HCT116 (cell line): ENCODE measurements around the gene OPCML. TPM values are rescaled to one million over a fixed set of nuclear protein-coding genes. Genes with fewer than 3 reads are reported as not detected.

ENCODE experiments used
- ATAC-seq: fragments of 200-7000 bp; cut with Tn5 transposase; 2 replicates; pipeline ENCODE4 v1.9.1; 2020; ENCODE audit warnings: mild to moderate bottlenecking, moderate library complexity
- BruUV-seq: library from RNA; stranded (reverse); fragments of 400-500 nt; replicated peaks from 2 replicates; lab custom pipeline; 2021; lab: Mats Ljungman, UMichigan
- CTCF ChIA-PET: fragments of 300-600 bp; sonication (Branson Sonifier 250); formaldehyde crosslinking; loops from one replicate; lab custom pipeline; 2021; ENCODE audit warnings: antibody characterized with exemption; lab: Charles Lee
- POLR2A ChIA-PET: fragments of 300-600, 350-600 bp; sonication (Branson Sonifier 250); formaldehyde crosslinking; loops from one replicate; lab custom pipeline; 2021; ENCODE audit warnings: antibody characterized with exemption; lab: Charles Lee
- RAD21 ChIA-PET, 2 experiments: fragments of 300-600 bp; sonication (Branson Sonifier 250); formaldehyde crosslinking; loops; one replicate each; lab custom pipeline; 2023; ENCODE audit warnings: low total read pairs in 2 of 2; ENCODE audit not compliant: uncharacterized antibody in 2 of 2, unreplicated experiment in 2 of 2, low non-redundant PET in 1 of 2; lab: Charles Lee
- DNase-seq: peaks from one replicate; pipeline ENCODE4 v3.0.0-alpha.2; 2010; ENCODE audit warnings: low read depth, low spot score
- H2AFZ ChIP-seq: fragments of 200-600 bp; shearing (Covaris generic), sonication (generic); 2 replicates; pipeline ENCODE4 v1.6.1; 2017; ENCODE audit warnings: low read depth, mixed run types, mixed read lengths, antibody characterized with exemption, low read length; ENCODE audit not compliant: poor library complexity, severe bottlenecking
- H3K27ac ChIP-seq: 2 replicates; pipeline ENCODE4 v1.5.1; 2012; ENCODE audit warnings: low read depth, low read length
- H3K27me3 ChIP-seq: fragments of 200-600 bp; sonication (generic); 2 replicates; pipeline ENCODE4 v1.6.1; 2016; ENCODE audit warnings: mixed run types, low read length, mixed read lengths; ENCODE audit not compliant: insufficient read depth
- H3K36me3 ChIP-seq, 2 experiments: fragments of 200-500 bp in 1 of 2; fragments of 200-600 bp in 1 of 2; sonication (Bioruptor generic) in 1 of 2; sonication (generic) in 1 of 2; 2 replicates each; pipeline versions ENCODE4 v1.5.1 to v1.6.1; 2014 to 2016; ENCODE audit warnings: low read length in 2 of 2, inconsistent platforms in 1 of 2, mixed read lengths in 1 of 2, mixed run types in 1 of 2; ENCODE audit not compliant: insufficient read depth in 2 of 2, control insufficient read depth in 1 of 2
- H3K4me1 ChIP-seq, 2 experiments: fragments of 200-600 bp in 1 of 2; sonication (generic) in 1 of 2; 2 replicates each; pipeline versions ENCODE4 v1.5.1 to v1.6.1; 2012 to 2017; ENCODE audit warnings: low read length in 2 of 2, inconsistent platforms in 1 of 2, mild to moderate bottlenecking in 1 of 2, mixed read lengths in 1 of 2, mixed run types in 1 of 2, moderate library complexity in 1 of 2; ENCODE audit not compliant: insufficient read depth in 2 of 2, control insufficient read depth in 1 of 2
- H3K4me2 ChIP-seq: fragments of 200-600 bp; sonication (generic); 2 replicates; pipeline ENCODE4 v1.6.1; 2017; ENCODE audit warnings: mixed run types, low read length, mixed read lengths
- H3K4me3 ChIP-seq, 2 experiments: fragments of 200-600 bp in 1 of 2; sonication (generic) in 1 of 2; replicated peaks in 1 of 2; 2 replicates each; pipeline ENCODE4 v1.5.1; 2011 to 2016; ENCODE audit warnings: low read length in 2 of 2, control low read depth in 1 of 2, low read depth in 1 of 2, mild to moderate bottlenecking in 1 of 2, mixed read lengths in 1 of 2, mixed run types in 1 of 2
- H3K79me2 ChIP-seq: fragments of 200-600 bp; sonication (generic); 2 replicates; pipeline ENCODE4 v1.6.1; 2017; ENCODE audit warnings: mild to moderate bottlenecking, mixed run types, low read length, moderate library complexity, mixed read lengths; ENCODE audit not compliant: insufficient read depth
- H3K9ac ChIP-seq: fragments of 200-600 bp; sonication (generic); 2 replicates; pipeline ENCODE4 v1.6.1; 2016; ENCODE audit warnings: low read length, mixed read lengths
- H3K9me2 ChIP-seq: fragments of 200-600 bp; sonication (generic), shearing (Covaris generic); 2 replicates; pipeline ENCODE4 v1.6.1; 2017; ENCODE audit warnings: mixed run types, mild to moderate bottlenecking, moderate library complexity; ENCODE audit not compliant: insufficient read depth
- H3K9me3 ChIP-seq, 2 experiments: fragments of 200-500 bp in 1 of 2; fragments of 200-600 bp in 1 of 2; sonication (Bioruptor generic) in 1 of 2; sonication (generic) in 1 of 2; 2 replicates each; pipeline ENCODE4 v1.6.1; 2014 to 2017; ENCODE audit warnings: low read length in 2 of 2, mixed read lengths in 2 of 2, inconsistent platforms in 1 of 2, low read depth in 1 of 2, mild to moderate bottlenecking in 1 of 2, mixed run types in 1 of 2, moderate library complexity in 1 of 2; ENCODE audit not compliant: control insufficient read depth in 1 of 2, insufficient read depth in 1 of 2
- H4K20me1 ChIP-seq: fragments of 200-600 bp; sonication (generic), shearing (Covaris generic); 2 replicates; pipeline ENCODE4 v1.6.1; 2017; ENCODE audit warnings: mixed run types, mild to moderate bottlenecking, moderate library complexity; ENCODE audit not compliant: insufficient read depth
- CBX3 ChIP-seq: IDR thresholded peaks from 2 replicates; pipeline ENCODE4 v1.6.1; 2012; ENCODE audit warnings: low read depth
- EGR1 ChIP-seq: IDR thresholded peaks from 2 replicates; pipeline ENCODE4 v1.6.1; 2012; ENCODE audit warnings: low read depth
- ELF1 ChIP-seq: IDR thresholded peaks from 2 replicates; pipeline ENCODE4 v1.6.1; 2012; ENCODE audit warnings: low read depth, borderline replicate concordance
- EZH2 ChIP-seq: fragments of 200-600 bp; sonication (generic); IDR thresholded peaks from 2 replicates; pipeline ENCODE4 v1.6.1; 2017; ENCODE audit warnings: antibody characterized with exemption, mixed run types
- EZH2phosphoT487 ChIP-seq: fragments of 200-600 bp; IDR thresholded peaks from 2 replicates; pipeline ENCODE4 v1.6.1; 2018; ENCODE audit warnings: antibody characterized with exemption, borderline replicate concordance
- FOSL1 ChIP-seq: IDR thresholded peaks from 2 replicates; pipeline ENCODE4 v1.6.1; 2012; ENCODE audit warnings: low read depth
- JUND ChIP-seq: IDR thresholded peaks from 2 replicates; pipeline ENCODE4 v1.6.1; 2012
- POLR2AphosphoS5 ChIP-seq: IDR thresholded peaks from 2 replicates; pipeline ENCODE4 v1.6.1; 2011; ENCODE audit warnings: mild to moderate bottlenecking, low read depth, low read length, moderate library complexity
- RAD21 ChIP-seq: IDR thresholded peaks from 2 replicates; pipeline ENCODE4 v1.6.1; 2012; ENCODE audit warnings: low read depth, mild to moderate bottlenecking
- SIN3A ChIP-seq: IDR thresholded peaks from 2 replicates; pipeline ENCODE4 v1.6.1; 2012; ENCODE audit warnings: low read depth
- SRF ChIP-seq: IDR thresholded peaks from 2 replicates; pipeline ENCODE4 v1.6.1; 2012; ENCODE audit warnings: low read depth
- TCF7L2 ChIP-seq: IDR thresholded peaks from 2 replicates; pipeline ENCODE4 v1.7.0; 2011; ENCODE audit warnings: borderline replicate concordance, inconsistent platforms; ENCODE audit not compliant: insufficient read depth, insufficient read length; ENCODE audit errors: extremely low read depth
- YY1 ChIP-seq: IDR thresholded peaks from 2 replicates; pipeline ENCODE4 v1.6.1; 2011; ENCODE audit warnings: low read length, low read depth, moderate library complexity, mild to moderate bottlenecking; ENCODE audit not compliant: insufficient replicate concordance; ENCODE audit errors: extremely low read depth
- ZFX ChIP-seq: fragments of 450-650 bp; IDR thresholded peaks from 2 replicates; pipeline ENCODE4 v1.6.1; 2017
- intact Hi-C: fragments of 100-400 bp; cut with micrococcal nuclease; formaldehyde crosslinking; loops from 2 replicates; pipeline ENCODE4 v1.10.0; 2022
- total RNA-seq: library from RNA; stranded (reverse); gene quantifications from one replicate; pipeline ENCODE4 v1.2.1, GENCODE V29; 2021; ENCODE audit not compliant: unreplicated experiment
- TF ChIP-seq, protein P1 (sequence below), 3 experiments: fragments of 200-600 bp in 1 of 3; sonication (generic) in 1 of 3; IDR thresholded peaks in 2 of 3; conservative IDR thresholded peaks in 1 of 3; 2 replicates each; pipeline ENCODE4 v1.5.1; 2012 to 2017; ENCODE audit warnings: low read depth in 2 of 3, low read length in 2 of 3, antibody characterized with exemption in 1 of 3, borderline replicate concordance in 1 of 3, control low read depth in 1 of 3, mild to moderate bottlenecking in 1 of 3, mixed read lengths in 1 of 3, mixed run types in 1 of 3, moderate library complexity in 1 of 3; ENCODE audit not compliant: insufficient read depth in 1 of 3
- TF ChIP-seq, protein P2 (sequence below): IDR thresholded peaks from 2 replicates; pipeline ENCODE4 v1.6.1; 2011; ENCODE audit warnings: mild to moderate bottlenecking, low read length, moderate library complexity; ENCODE audit not compliant: insufficient replicate concordance; ENCODE audit errors: extremely low read depth
- TF ChIP-seq, protein P3 (sequence below): IDR thresholded peaks from 2 replicates; pipeline ENCODE4 v1.6.1; 2012
- TF ChIP-seq, protein P4 (sequence below): IDR thresholded peaks from 2 replicates; pipeline ENCODE4 v1.6.1; 2012

Gene OPCML
- total RNA-seq, 1 experiment from 2014 or later: not detected

GRCh38 chr11:132993991-132994502, 538.3 kb downstream of the OPCML start:
- no peak overlapping the region for H3K4me2 ChIP-seq
- H3K4me3 ChIP-seq: no peak overlapping the region
- no peaks in the 10 kb centered on the region for H3K9me2 ChIP-seq
- no peak overlapping the region for H3K9ac ChIP-seq
- no peaks in the 10 kb centered on the region for H3K36me3 ChIP-seq
- no TSS peak for BruUV-seq
- intact Hi-C loops: no loop called here
- H3K4me1 ChIP-seq: no peaks in the 10 kb centered on the region
- TF ChIP-seq EGR1 (no peak), EZH2phosphoT487 (no peak), CBX3 (no peak), SIN3A (no peak), SRF (no peak), FOSL1 (no peak), RAD21 (no peak), YY1 (no peak), ZFX (no peak), TCF7L2 (no peak), EZH2 (no peak), ELF1 (no peak), POLR2AphosphoS5 (no peak), JUND (no peak)
- TF ChIP-seq, protein P1, sequence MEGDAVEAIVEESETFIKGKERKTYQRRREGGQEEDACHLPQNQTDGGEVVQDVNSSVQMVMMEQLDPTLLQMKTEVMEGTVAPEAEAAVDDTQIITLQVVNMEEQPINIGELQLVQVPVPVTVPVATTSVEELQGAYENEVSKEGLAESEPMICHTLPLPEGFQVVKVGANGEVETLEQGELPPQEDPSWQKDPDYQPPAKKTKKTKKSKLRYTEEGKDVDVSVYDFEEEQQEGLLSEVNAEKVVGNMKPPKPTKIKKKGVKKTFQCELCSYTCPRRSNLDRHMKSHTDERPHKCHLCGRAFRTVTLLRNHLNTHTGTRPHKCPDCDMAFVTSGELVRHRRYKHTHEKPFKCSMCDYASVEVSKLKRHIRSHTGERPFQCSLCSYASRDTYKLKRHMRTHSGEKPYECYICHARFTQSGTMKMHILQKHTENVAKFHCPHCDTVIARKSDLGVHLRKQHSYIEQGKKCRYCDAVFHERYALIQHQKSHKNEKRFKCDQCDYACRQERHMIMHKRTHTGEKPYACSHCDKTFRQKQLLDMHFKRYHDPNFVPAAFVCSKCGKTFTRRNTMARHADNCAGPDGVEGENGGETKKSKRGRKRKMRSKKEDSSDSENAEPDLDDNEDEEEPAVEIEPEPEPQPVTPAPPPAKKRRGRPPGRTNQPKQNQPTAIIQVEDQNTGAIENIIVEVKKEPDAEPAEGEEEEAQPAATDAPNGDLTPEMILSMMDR (IDR thresholded peaks at IDR 0.05 in 2 of 3, conservative IDR thresholded peaks at IDR 0.05 in 1 of 3; ENCODE audit: borderline replicate concordance in 1 of 3, insufficient read depth in 1 of 3, low read depth in 2 of 3, low read length in 2 of 3): no peak
- TF ChIP-seq, protein P2, sequence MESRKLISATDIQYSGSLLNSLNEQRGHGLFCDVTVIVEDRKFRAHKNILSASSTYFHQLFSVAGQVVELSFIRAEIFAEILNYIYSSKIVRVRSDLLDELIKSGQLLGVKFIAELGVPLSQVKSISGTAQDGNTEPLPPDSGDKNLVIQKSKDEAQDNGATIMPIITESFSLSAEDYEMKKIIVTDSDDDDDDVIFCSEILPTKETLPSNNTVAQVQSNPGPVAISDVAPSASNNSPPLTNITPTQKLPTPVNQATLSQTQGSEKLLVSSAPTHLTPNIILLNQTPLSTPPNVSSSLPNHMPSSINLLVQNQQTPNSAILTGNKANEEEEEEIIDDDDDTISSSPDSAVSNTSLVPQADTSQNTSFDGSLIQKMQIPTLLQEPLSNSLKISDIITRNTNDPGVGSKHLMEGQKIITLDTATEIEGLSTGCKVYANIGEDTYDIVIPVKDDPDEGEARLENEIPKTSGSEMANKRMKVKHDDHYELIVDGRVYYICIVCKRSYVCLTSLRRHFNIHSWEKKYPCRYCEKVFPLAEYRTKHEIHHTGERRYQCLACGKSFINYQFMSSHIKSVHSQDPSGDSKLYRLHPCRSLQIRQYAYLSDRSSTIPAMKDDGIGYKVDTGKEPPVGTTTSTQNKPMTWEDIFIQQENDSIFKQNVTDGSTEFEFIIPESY: no peak
- TF ChIP-seq, protein P3, sequence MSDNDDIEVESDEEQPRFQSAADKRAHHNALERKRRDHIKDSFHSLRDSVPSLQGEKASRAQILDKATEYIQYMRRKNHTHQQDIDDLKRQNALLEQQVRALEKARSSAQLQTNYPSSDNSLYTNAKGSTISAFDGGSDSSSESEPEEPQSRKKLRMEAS: no peak
- TF ChIP-seq, protein P4, sequence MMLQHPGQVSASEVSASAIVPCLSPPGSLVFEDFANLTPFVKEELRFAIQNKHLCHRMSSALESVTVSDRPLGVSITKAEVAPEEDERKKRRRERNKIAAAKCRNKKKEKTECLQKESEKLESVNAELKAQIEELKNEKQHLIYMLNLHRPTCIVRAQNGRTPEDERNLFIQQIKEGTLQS: no peak
- TF ChIP-seq, all 23 proteins: peak for 0
- Histone ChIP-seq H3K79me2 (no peaks in the 10 kb centered on the region), H4K20me1 (no peaks in the 10 kb centered on the region), H3K27me3 (no peaks in the 10 kb centered on the region), H3K27ac (no peak overlapping the region), H3K9me3 (peaks cover 6 to 17% of the 10 kb centered on the region in 2 experiments; a peak in 2 of 4 replicates), H2AFZ (no peak overlapping the region)
- no peak for ATAC-seq
- ChIA-PET RAD21 (no interaction called here), POLR2A (no interaction called here), CTCF (no interaction called here)
- DNase-seq: no peak
